Left cardiac atrium (tissue), 4 donors: ENCODE measurements around the gene TMEM271. TPM values are rescaled to one million over a fixed set of nuclear protein-coding genes. Genes with fewer than 3 reads are reported as not detected.

Source experiments
- ATAC-seq, 2 donors: fragments of 200-7000 bp; cut with Tn5 transposase; one replicate each; pipeline ENCODE4 v1.9.1; 2020; ENCODE audit warnings: mild to moderate bottlenecking in 2 of 2, moderate library complexity in 2 of 2
- DNase-seq: peaks from one replicate; pipeline ENCODE4 v3.0.0-alpha.2; 2020
- intact Hi-C, 2 donors: fragments of 100-400 bp; cut with DNase I; formaldehyde crosslinking; loops; one replicate each; pipeline versions ENCODE4 v1.14.1 to v1.15.1; 2022 to 2023
- total RNA-seq, 2 donors: library from RNA; stranded (reverse); fragmentation: NEBNext Ultra II Directional; extraction: Animal tissue kit (Norgen Biotek cat#: 25700); gene quantifications; one replicate each; pipeline ENCODE4 v1.2.1, GENCODE V29; 2021
- donor health status: DM: no; HTN: yes; CAD: no.
- donor health status: DM: no; HTN: yes; CAD: no; lungs with severe emphysema.
- donor health status: DM: yes; HTN: yes; CAD: no.
- donor health status: Dilated cardiomyopathy.

The TMEM271 gene
- total RNA-seq, 2 donors from 2014 or later, result not detected

GRCh38 chr4:538542-539142, 37.5 kb downstream of the TMEM271 start:
- ATAC-seq (no peak), DNase-seq (no peak)
- intact Hi-C loops, result no loop called here

- intact Hi-C loops, result no loop called here
- no peak for DNase-seq
- ATAC-seq, result no peak
Observed at GRCh38 chr4:537436-538264, 38.4 kb downstream of the TMEM271 start.

GRCh38 chr4:536351-536972, 39.6 kb downstream of the TMEM271 start:
- no peak for ATAC-seq
- intact Hi-C loops, result no loop called here

GRCh38 chr4:535924-536281, 40.2 kb downstream of the TMEM271 start:
- ATAC-seq (no peak), DNase-seq (no peak)
- intact Hi-C loops, result no loop called here

More at GRCh38 chr4:536351-536972, 39.6 kb downstream of the TMEM271 start:
- DNase-seq, result no peak

GRCh38 chr4:535181-535923, 40.7 kb downstream of the TMEM271 start:
- DNase-seq, result no peak
- intact Hi-C loops, result no loop called here
- no peak for ATAC-seq

GRCh38 chr4:534576-535151, 41.4 kb downstream of the TMEM271 start:
- ATAC-seq (no peak), DNase-seq (no peak)

GRCh38 chr4:534101-534575, 42.0 kb downstream of the TMEM271 start:
- intact Hi-C loops, result no loop called here
- ATAC-seq, result no peak
- no peak for DNase-seq

More at GRCh38 chr4:534576-535151, 41.4 kb downstream of the TMEM271 start:
- intact Hi-C loops, result no loop called here

- DNase-seq (no peak), ATAC-seq (no peak)
- intact Hi-C loops, result no loop called here
Observed at GRCh38 chr4:533318-534100, 42.6 kb downstream of the TMEM271 start.

- intact Hi-C loops, result no loop called here
- DNase-seq (no peak), ATAC-seq (no peak)
Observed at GRCh38 chr4:532588-533317, 43.3 kb downstream of the TMEM271 start.

- DNase-seq, result no peak
Observed at GRCh38 chr4:531721-532565, 44.2 kb downstream of the TMEM271 start.

GRCh38 chr4:531076-531475, 45.0 kb downstream of the TMEM271 start:
- ATAC-seq (no peak), DNase-seq (no peak)
- intact Hi-C loops, result no loop called here

More at GRCh38 chr4:531721-532565, 44.2 kb downstream of the TMEM271 start:
- ATAC-seq, result no peak
- intact Hi-C loops, result no loop called here

- DNase-seq, result no peak
- no peak for ATAC-seq
- intact Hi-C loops, result no loop called here
Observed at GRCh38 chr4:530017-530781, 45.9 kb downstream of the TMEM271 start.

- intact Hi-C loops, result no loop called here
- DNase-seq (no peak), ATAC-seq (no peak)
Observed at GRCh38 chr4:529563-529962, 46.5 kb downstream of the TMEM271 start.

GRCh38 chr4:528835-529234, 47.3 kb downstream of the TMEM271 start:
- ATAC-seq, result no peak
- intact Hi-C loops, result no loop called here
- no peak for DNase-seq

- intact Hi-C loops, result no loop called here
- DNase-seq (no peak), ATAC-seq (no peak)
Observed at GRCh38 chr4:528296-528695, 47.8 kb downstream of the TMEM271 start.

GRCh38 chr4:526971-527460, 49.1 kb downstream of the TMEM271 start:
- DNase-seq (no peak), ATAC-seq (no peak)
- intact Hi-C loops, result no loop called here
